H9 (cell line): ENCODE data around the gene ARHGEF16. TPM values are rescaled to one million over a fixed set of nuclear protein-coding genes. Genes with fewer than 3 reads are reported as not detected.
A peak's percentile ranks its signal among the peaks of the same experiment; 100 is the strongest.

Source experiments
- DNase-seq: peaks from one replicate; pipeline ENCODE4 v3.0.0-alpha.2; 2017
- H2AFZ ChIP-seq: one replicate; pipeline ENCODE4 v1.6.1; 2013; ENCODE audit warnings: mild to moderate bottlenecking, low read length, control low read depth, moderate library complexity
- H2AK5ac ChIP-seq: 2 replicates; pipeline ENCODE4 v1.6.1; 2013; ENCODE audit warnings: low read length, control low read depth, mixed read lengths; ENCODE audit not compliant: insufficient read length
- H2BK120ac ChIP-seq: one replicate; pipeline ENCODE4 v1.6.1; 2013; ENCODE audit warnings: low read depth, mild to moderate bottlenecking, low read length, control low read depth, inconsistent platforms; ENCODE audit not compliant: poor library complexity, severe bottlenecking
- H2BK12ac ChIP-seq: 2 replicates; pipeline ENCODE4 v1.6.1; 2013; ENCODE audit warnings: low read length, control low read depth, mixed read lengths, low read depth; ENCODE audit not compliant: insufficient read length
- H2BK15ac ChIP-seq: 2 replicates; pipeline ENCODE4 v1.6.1; 2013; ENCODE audit warnings: low read depth, low read length, control low read depth
- H2BK20ac ChIP-seq: one replicate; pipeline ENCODE4 v1.6.1; 2013; ENCODE audit warnings: low read depth, mild to moderate bottlenecking, low read length, control low read depth, inconsistent platforms; ENCODE audit not compliant: poor library complexity, severe bottlenecking
- H2BK5ac ChIP-seq: 2 replicates; pipeline ENCODE4 v1.6.1; 2013; ENCODE audit warnings: low read length, control low read depth, mixed read lengths; ENCODE audit not compliant: insufficient read length
- H3K14ac ChIP-seq: 2 replicates; pipeline ENCODE4 v1.6.1; 2013; ENCODE audit warnings: low read length, control low read depth; ENCODE audit not compliant: insufficient read depth
- H3K18ac ChIP-seq: 2 replicates; pipeline ENCODE4 v1.6.1; 2013; ENCODE audit warnings: low read depth, mild to moderate bottlenecking, mixed read lengths, low read length, control low read depth; ENCODE audit not compliant: insufficient read length
- H3K23ac ChIP-seq: 2 replicates; pipeline ENCODE4 v1.6.1; 2013; ENCODE audit warnings: low read length, control low read depth, mixed read lengths, low read depth; ENCODE audit not compliant: insufficient read length
- H3K23me2 ChIP-seq: 2 replicates; pipeline ENCODE4 v1.6.1; 2013; ENCODE audit warnings: low read depth, mild to moderate bottlenecking, mixed read lengths, low read length, control low read depth; ENCODE audit not compliant: insufficient read length, poor library complexity, severe bottlenecking
- H3K27ac ChIP-seq: 2 replicates; pipeline ENCODE4 v1.5.1; 2013; ENCODE audit warnings: low read length, control low read depth, mixed read lengths, low read depth; ENCODE audit not compliant: insufficient read length
- H3K27me3 ChIP-seq: 2 replicates; pipeline ENCODE4 v1.6.1; 2013; ENCODE audit warnings: low read length, control low read depth, inconsistent platforms; ENCODE audit not compliant: insufficient read depth
- H3K4ac ChIP-seq: 2 replicates; pipeline ENCODE4 v1.6.1; 2013; ENCODE audit warnings: low read depth, mild to moderate bottlenecking, control low read depth, inconsistent platforms, low read length, moderate library complexity
- H3K4me1 ChIP-seq: 2 replicates; pipeline ENCODE4 v1.6.1; 2013; ENCODE audit warnings: low read length, control low read depth, inconsistent platforms; ENCODE audit not compliant: insufficient read depth
- H3K4me2 ChIP-seq: 2 replicates; pipeline ENCODE4 v1.6.1; 2013; ENCODE audit warnings: low read length, control low read depth, mixed read lengths; ENCODE audit not compliant: insufficient read length, insufficient read depth
- H3K56ac ChIP-seq: 2 replicates; pipeline ENCODE4 v1.6.1; 2013; ENCODE audit warnings: low read depth, mild to moderate bottlenecking, mixed read lengths, low read length, control low read depth; ENCODE audit not compliant: insufficient read length
- H3K79me1 ChIP-seq: 2 replicates; pipeline ENCODE4 v1.6.1; 2013; ENCODE audit warnings: low read depth, mild to moderate bottlenecking, moderate library complexity, low read length, control low read depth, inconsistent platforms; ENCODE audit not compliant: insufficient read depth, poor library complexity, severe bottlenecking
- H3K79me2 ChIP-seq: 2 replicates; pipeline ENCODE4 v1.6.1; 2013; ENCODE audit warnings: low read length, control low read depth, inconsistent platforms; ENCODE audit not compliant: insufficient read depth
- H3K9ac ChIP-seq: 2 replicates; pipeline ENCODE4 v1.6.1; 2013; ENCODE audit warnings: low read length, control low read depth, mixed read lengths; ENCODE audit not compliant: insufficient read length; ENCODE audit errors: extremely low read depth
- H3K9me3 ChIP-seq: one replicate; pipeline ENCODE4 v1.6.1; 2013; ENCODE audit warnings: low read depth, low read length, inconsistent platforms; ENCODE audit not compliant: control insufficient read depth
- H3T11ph ChIP-seq: one replicate; pipeline ENCODE4 v1.6.1; 2013; ENCODE audit warnings: mild to moderate bottlenecking, low read length, control low read depth, inconsistent platforms
- H4K20me1 ChIP-seq: one replicate; pipeline ENCODE4 v1.6.1; 2013; ENCODE audit not compliant: control insufficient read depth, insufficient read length, insufficient read depth
- H4K5ac ChIP-seq: 2 replicates; pipeline ENCODE4 v1.6.1; 2013; ENCODE audit warnings: low read depth, mild to moderate bottlenecking, mixed read lengths, low read length, control low read depth; ENCODE audit not compliant: insufficient read length
- H4K8ac ChIP-seq: replicated peaks from 2 replicates; pipeline ENCODE4 v1.6.1; 2013; ENCODE audit warnings: low read length, control low read depth, mixed read lengths, low read depth; ENCODE audit not compliant: insufficient read length
- H4K91ac ChIP-seq: 2 replicates; pipeline ENCODE4 v1.6.1; 2013; ENCODE audit warnings: low read depth, mild to moderate bottlenecking, moderate library complexity, mixed read lengths, low read length, control low read depth; ENCODE audit not compliant: insufficient read length
- H3K27ac Mint-ChIP-seq, 3 experiments: 2 replicates in 2 of 3; 3 replicates in 1 of 3; pipeline ENCODE4 v1.8.0; 2020 to 2021; ENCODE audit warnings: mixed read lengths in 3 of 3, mild to moderate bottlenecking in 1 of 3, moderate library complexity in 1 of 3
- H3K27me3 Mint-ChIP-seq: 2 replicates; pipeline ENCODE4 v1.8.0; 2021; ENCODE audit warnings: low read depth, mild to moderate bottlenecking, moderate library complexity, mixed read lengths
- H3K36me3 Mint-ChIP-seq, 3 experiments: 2 replicates in 2 of 3; 3 replicates in 1 of 3; pipeline ENCODE4 v1.8.0; 2020 to 2021; ENCODE audit warnings: low read depth in 3 of 3, mixed read lengths in 3 of 3; ENCODE audit not compliant: insufficient read depth in 1 of 3
- H3K4me1 Mint-ChIP-seq, 2 experiments: 2 replicates each; pipeline ENCODE4 v1.8.0; 2020; ENCODE audit warnings: mixed read lengths in 2 of 2
- H3K4me3 Mint-ChIP-seq, 2 experiments: 2 replicates in 1 of 2; 3 replicates in 1 of 2; pipeline ENCODE4 v1.8.0; 2020 to 2021; ENCODE audit warnings: mild to moderate bottlenecking in 2 of 2, mixed read lengths in 2 of 2, moderate library complexity in 1 of 2
- H3K9me3 Mint-ChIP-seq, 2 experiments: 2 replicates in 1 of 2; 3 replicates in 1 of 2; pipeline ENCODE4 v1.8.0; 2020; ENCODE audit warnings: mild to moderate bottlenecking in 2 of 2, mixed read lengths in 2 of 2, moderate library complexity in 1 of 2
- CTCF ChIP-seq: fragments of 200-600 bp; sonication (generic); conservative IDR thresholded peaks from 3 replicates; pipeline ENCODE4 v1.8.0; 2021; ENCODE audit warnings: antibody characterized with exemption, mild to moderate bottlenecking
- WGBS: extraction: QIAGEN DNeasy Blood & Tissue Kit; methylation state at CpG from one replicate; pipeline ENCODE4 v1.1.7; 2013; ENCODE audit warnings: missing lambda C conversion rate, low lambda C conversion rate, mixed read lengths; ENCODE audit not compliant: insufficient read length; ENCODE audit errors: extremely low coverage; 5-methylcytosine and 5-hydroxymethylcytosine counted together
- total RNA-seq: library from RNA; stranded (reverse); gene quantifications from 2 replicates; pipeline ENCODE4 v1.2.1, GENCODE V29; 2021

Gene ARHGEF16
- total RNA-seq, 1 experiment from 2014 or later, result 48.5 TPM

GRCh38 chr1:3467096-3468036, 12.9 kb downstream of the ARHGEF16 start:
- no peak overlapping the region for H2BK15ac ChIP-seq
- no peak for TF ChIP-seq CTCF
- H3K4ac ChIP-seq, result no peak overlapping the region
- H4K8ac ChIP-seq, result no peak overlapping the region
- WGBS, result no CpG with 5 or more reads among the region's 35 CpGs
- Mint-ChIP-seq H3K36me3 (peaks cover 0 to 26% (median 7%) of the 10 kb centered on the region in 3 experiments; a peak in 5 of 7 replicates), H3K27ac (0 out of 7 replicates have a peak overlapping the region, but pooled peaks of 1 of the 3 experiments have one; percentile 57), H3K27me3 (no peaks in the 10 kb centered on the region), H3K4me3 (no peak overlapping the region), H3K4me1 (peaks cover 13 to 20% of the 10 kb centered on the region in 2 experiments), H3K9me3 (no peaks in the 10 kb centered on the region)
- no peak overlapping the region for H4K91ac ChIP-seq
- H3K4me2 ChIP-seq, result no peak overlapping the region
- H4K5ac ChIP-seq, result no peak overlapping the region
- peaks cover 2% of the 10 kb centered on the region for H4K20me1 ChIP-seq
- H3K27me3 ChIP-seq, result no peaks in the 10 kb centered on the region
- no peaks in the 10 kb centered on the region for H3K9me3 ChIP-seq
- no peaks in the 10 kb centered on the region for H3K23me2 ChIP-seq
- H3K14ac ChIP-seq, result no peak overlapping the region; the same call in 1 of the 2 replicates
- H3K23ac ChIP-seq, result no peak overlapping the region
- H2BK12ac ChIP-seq, result no peak overlapping the region
- no peak overlapping the region for H2BK20ac ChIP-seq
- no peak overlapping the region for H2AFZ ChIP-seq
- H3K79me1 ChIP-seq, result no peaks in the 10 kb centered on the region
- no peaks in the 10 kb centered on the region for H3K79me2 ChIP-seq
- no peak overlapping the region for H3K9ac ChIP-seq
- H3K18ac ChIP-seq, result no peak overlapping the region
- no peak overlapping the region for H2BK5ac ChIP-seq
- H2AK5ac ChIP-seq, result no peak overlapping the region
- H2BK120ac ChIP-seq, result no peak overlapping the region
- H3K4me1 ChIP-seq, result peaks cover 5% of the 10 kb centered on the region; the same call in 1 of the 2 replicates
- no peak for DNase-seq
- H3T11ph ChIP-seq, result no peak overlapping the region
- no peak overlapping the region for H3K56ac ChIP-seq
- no peak overlapping the region for H3K27ac ChIP-seq
